GM12878 (cell line): ENCODE data around the gene ASB2. TPM values are rescaled to one million over a fixed set of nuclear protein-coding genes. Genes with fewer than 3 reads are reported as not detected.

Experiments used
- CBX3 ChIP-seq: fragments of 200-600 bp; sonication (generic); IDR thresholded peaks from 2 replicates; pipeline ENCODE4 v1.6.1; 2016; ENCODE audit warnings: low read depth, borderline replicate concordance
- CUX1 ChIP-seq: IDR thresholded peaks from 2 replicates; pipeline ENCODE4 v1.6.1; 2012; ENCODE audit warnings: improper control_type of control experiment, low read depth, low read length; ENCODE audit not compliant: insufficient replicate concordance
- ESRRA ChIP-seq: IDR thresholded peaks from 2 replicates; pipeline ENCODE4 v1.6.1; 2012; ENCODE audit warnings: mild to moderate bottlenecking, low read length, improper control_type of control experiment
- HDAC6 ChIP-seq: fragments of 200-600 bp; sonication (generic); IDR thresholded peaks from one replicate; pipeline ENCODE4 v1.8.0; 2017; ENCODE audit warnings: antibody characterized with exemption; ENCODE audit not compliant: unreplicated experiment
- HDGF ChIP-seq: fragments of 450-650 bp; IDR thresholded peaks from 2 replicates; pipeline ENCODE4 v1.6.1; 2016; ENCODE audit warnings: antibody characterized with exemption
- IRF4 ChIP-seq: IDR thresholded peaks from 2 replicates; pipeline ENCODE4 v1.6.1; 2011; ENCODE audit warnings: low read depth, low read length
- MYC ChIP-seq: IDR thresholded peaks from 2 replicates; pipeline ENCODE4 v1.6.1; 2011; ENCODE audit warnings: mild to moderate bottlenecking, low read length, moderate library complexity, inconsistent platforms; ENCODE audit not compliant: insufficient read depth, insufficient replicate concordance, insufficient read length, severe bottlenecking
- NFXL1 ChIP-seq: fragments of 450-650 bp; IDR thresholded peaks from 2 replicates; pipeline ENCODE4 v1.6.1; 2017; ENCODE audit warnings: antibody characterized with exemption, mild to moderate bottlenecking, borderline replicate concordance
- NR2C2 ChIP-seq: IDR thresholded peaks from 2 replicates; pipeline ENCODE4 v1.6.1; 2011; ENCODE audit warnings: borderline replicate concordance, low read depth; ENCODE audit not compliant: control insufficient read depth, insufficient read length
- PAX8 ChIP-seq: fragments of 450-650 bp; IDR thresholded peaks from 2 replicates; pipeline ENCODE4 v1.6.1; 2017; ENCODE audit warnings: mild to moderate bottlenecking, moderate library complexity
- RB1 ChIP-seq: fragments of 450-650 bp; formaldehyde crosslinking; IDR thresholded peaks from 2 replicates; pipeline ENCODE4 v1.6.1; 2017; ENCODE audit warnings: mild to moderate bottlenecking, borderline replicate concordance
- SMAD1 ChIP-seq: fragments of 450-650 bp; IDR thresholded peaks from 2 replicates; pipeline ENCODE4 v1.6.1; 2018; ENCODE audit warnings: mild to moderate bottlenecking, low read depth; ENCODE audit not compliant: partially characterized antibody
- SMAD5 ChIP-seq: IDR thresholded peaks from 2 replicates; pipeline ENCODE4 v1.6.1; 2016; ENCODE audit warnings: antibody characterized with exemption, low read depth
- ZNF217 ChIP-seq: fragments of 450-650 bp; IDR thresholded peaks from 2 replicates; pipeline ENCODE4 v1.6.1; 2017; ENCODE audit warnings: antibody characterized with exemption, mild to moderate bottlenecking
- ZNF592 ChIP-seq: fragments of 450-650 bp; IDR thresholded peaks from 2 replicates; pipeline ENCODE4 v1.6.1; 2017; ENCODE audit warnings: mild to moderate bottlenecking, moderate library complexity
- ZSCAN29 ChIP-seq: fragments of 450-650 bp; IDR thresholded peaks from 2 replicates; pipeline ENCODE4 v1.6.1; 2017; ENCODE audit warnings: mild to moderate bottlenecking, moderate library complexity
- polyA plus RNA-seq, 11 experiments: library from polyadenylated mRNA; depleted of rRNA in 4 of 11; unstranded in 6 of 11; stranded (reverse) in 5 of 11; fragments of >200 nt; fragmentation: Nextera tagmentation in 4 of 11; fragmentation: Illumina TruSeq in 1 of 11; extraction: Ambion mirVana in 4 of 11; extraction: Trizol in 1 of 11; gene quantifications; 1 replicate in 1 of 11; 2 replicates in 10 of 11; pipeline versions ENCODE4 v1.2.1 to v1.2.3, GENCODE V29; 2011 to 2016; ENCODE audit warnings: inconsistent platforms in 2 of 11, missing spikeins in 2 of 11, low read depth in 1 of 11
- total RNA-seq, 4 experiments: library from RNA; depleted of rRNA in 3 of 4; stranded (reverse); fragments of >200 nt in 3 of 4; fragmentation: Illumina TruSeq in 1 of 4; extraction: Trizol in 1 of 4; gene quantifications; 2 replicates each; pipeline versions ENCODE4 v1.2.1 to v1.2.3, GENCODE V29; 2013 to 2021
- TF ChIP-seq, protein P1 (sequence below): fragments of 450-650 bp; IDR thresholded peaks from 2 replicates; pipeline ENCODE4 v1.6.1; 2014; ENCODE audit warnings: mild to moderate bottlenecking
- TF ChIP-seq, protein P2 (sequence below): fragments of 150-350 bp; IDR thresholded peaks from 2 replicates; pipeline ENCODE4 v1.6.1; 2014; ENCODE audit warnings: mild to moderate bottlenecking, low read depth, low read length
- TF ChIP-seq, protein P3 (sequence below): IDR thresholded peaks from 2 replicates; pipeline ENCODE4 v1.6.1; 2011; ENCODE audit warnings: low read depth, low read length, improper control_type of control experiment, borderline replicate concordance

The ASB2 gene
- total and polyA plus RNA-seq, 10 of the 15 experiments (the other 5 are each of a cell fraction or from before 2014, with no cell fraction given): 3.0 to 54.8 (median 33.5) TPM

DNA sequence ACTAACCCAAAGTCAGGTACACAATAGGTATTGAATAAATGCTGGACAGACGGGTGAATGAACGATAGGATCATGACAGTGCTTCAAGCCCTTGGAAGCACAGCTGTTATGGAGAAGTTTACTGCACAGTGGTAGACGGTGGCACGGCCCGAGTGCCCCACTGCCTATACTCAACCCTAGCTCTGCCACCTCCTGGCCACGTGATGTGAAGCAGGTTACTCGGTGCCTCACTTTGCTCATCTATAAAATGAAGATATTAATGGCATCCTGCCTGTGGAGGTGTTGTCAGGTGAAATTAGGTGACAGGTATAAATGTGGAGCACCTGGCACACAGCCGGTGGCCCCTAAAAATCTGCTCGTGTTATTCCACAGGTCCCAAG, 5.8 kb downstream of the ASB2 start (continued):
- TF ChIP-seq, protein P1, sequence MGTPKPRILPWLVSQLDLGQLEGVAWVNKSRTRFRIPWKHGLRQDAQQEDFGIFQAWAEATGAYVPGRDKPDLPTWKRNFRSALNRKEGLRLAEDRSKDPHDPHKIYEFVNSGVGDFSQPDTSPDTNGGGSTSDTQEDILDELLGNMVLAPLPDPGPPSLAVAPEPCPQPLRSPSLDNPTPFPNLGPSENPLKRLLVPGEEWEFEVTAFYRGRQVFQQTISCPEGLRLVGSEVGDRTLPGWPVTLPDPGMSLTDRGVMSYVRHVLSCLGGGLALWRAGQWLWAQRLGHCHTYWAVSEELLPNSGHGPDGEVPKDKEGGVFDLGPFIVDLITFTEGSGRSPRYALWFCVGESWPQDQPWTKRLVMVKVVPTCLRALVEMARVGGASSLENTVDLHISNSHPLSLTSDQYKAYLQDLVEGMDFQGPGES: no peak
- TF ChIP-seq SMAD1 (no peak), MYC (no peak), IRF4 (no peak), NFXL1 (no peak), PAX8 (no peak), CUX1 (no peak), HDGF (no peak), ZNF217 (no peak), SMAD5 (no peak), ZSCAN29 (no peak), HDAC6 (no peak), CBX3 (no peak), ZNF592 (peak; percentile 64; the same call in 1 of the 2 replicates), NR2C2 (no peak), RB1 (no peak), ESRRA (0 out of 2 replicates have a peak, but pooled peaks have one; percentile 22)
- TF ChIP-seq, protein P2, sequence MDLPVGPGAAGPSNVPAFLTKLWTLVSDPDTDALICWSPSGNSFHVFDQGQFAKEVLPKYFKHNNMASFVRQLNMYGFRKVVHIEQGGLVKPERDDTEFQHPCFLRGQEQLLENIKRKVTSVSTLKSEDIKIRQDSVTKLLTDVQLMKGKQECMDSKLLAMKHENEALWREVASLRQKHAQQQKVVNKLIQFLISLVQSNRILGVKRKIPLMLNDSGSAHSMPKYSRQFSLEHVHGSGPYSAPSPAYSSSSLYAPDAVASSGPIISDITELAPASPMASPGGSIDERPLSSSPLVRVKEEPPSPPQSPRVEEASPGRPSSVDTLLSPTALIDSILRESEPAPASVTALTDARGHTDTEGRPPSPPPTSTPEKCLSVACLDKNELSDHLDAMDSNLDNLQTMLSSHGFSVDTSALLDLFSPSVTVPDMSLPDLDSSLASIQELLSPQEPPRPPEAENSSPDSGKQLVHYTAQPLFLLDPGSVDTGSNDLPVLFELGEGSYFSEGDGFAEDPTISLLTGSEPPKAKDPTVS: no peak
- TF ChIP-seq, protein P3, sequence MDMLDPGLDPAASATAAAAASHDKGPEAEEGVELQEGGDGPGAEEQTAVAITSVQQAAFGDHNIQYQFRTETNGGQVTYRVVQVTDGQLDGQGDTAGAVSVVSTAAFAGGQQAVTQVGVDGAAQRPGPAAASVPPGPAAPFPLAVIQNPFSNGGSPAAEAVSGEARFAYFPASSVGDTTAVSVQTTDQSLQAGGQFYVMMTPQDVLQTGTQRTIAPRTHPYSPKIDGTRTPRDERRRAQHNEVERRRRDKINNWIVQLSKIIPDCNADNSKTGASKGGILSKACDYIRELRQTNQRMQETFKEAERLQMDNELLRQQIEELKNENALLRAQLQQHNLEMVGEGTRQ: peak; percentile 13; the same call in 1 of the 2 replicates
